ENCODE measurements around the gene DIAPH1. TPM values are rescaled to one million over a fixed set of nuclear protein-coding genes. Genes with fewer than 3 reads are reported as not detected.

DIAPH1 gene
- total RNA-seq, 1 donor from 2014 or later = 273 TPM

DNA sequence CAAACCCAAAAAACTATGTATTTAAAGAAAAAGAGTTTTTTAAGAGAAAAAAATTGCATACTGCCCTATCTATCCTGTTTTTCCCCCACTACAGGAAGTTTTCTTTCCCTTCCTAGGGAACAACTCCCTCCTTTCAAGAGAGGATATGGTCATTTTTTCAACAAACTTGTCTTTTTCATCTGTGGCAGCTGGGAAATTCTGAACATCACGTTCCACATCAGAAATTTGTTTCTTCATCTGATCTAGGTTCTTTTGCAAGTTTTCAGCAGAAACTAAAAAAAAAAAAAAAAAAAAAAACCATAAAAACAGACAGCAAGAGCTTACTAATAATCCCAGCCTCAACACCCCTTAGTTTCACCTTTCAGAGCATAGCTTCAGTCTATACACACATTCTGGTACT is 91.4 kb downstream of the DIAPH1 start:
- intact Hi-C loops (cut with micrococcal nuclease) = no loop called here

DNA sequence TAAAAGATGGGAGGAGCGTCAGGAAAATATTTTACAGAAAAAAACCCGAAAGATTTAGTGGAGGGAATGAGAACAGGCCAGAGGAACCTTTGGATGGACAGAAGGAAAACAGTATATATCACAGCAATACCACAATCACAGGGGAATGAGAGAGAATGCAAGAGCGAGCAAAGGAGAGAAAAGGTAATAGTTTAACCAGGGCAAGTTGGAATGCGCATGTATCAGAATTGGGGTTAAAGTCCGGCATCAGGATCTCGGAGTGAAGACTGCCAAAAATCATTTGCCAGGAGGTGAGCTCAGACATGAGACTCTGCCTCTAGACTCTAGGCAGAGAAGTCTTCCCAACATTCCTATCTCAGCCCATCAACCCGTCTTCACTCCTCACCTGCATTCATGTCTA is 93.1 kb downstream of the DIAPH1 start:
- intact Hi-C loops (cut with micrococcal nuclease) = loop anchor here (1.0 to 2.0 kb wide), 3 partner anchors 33 to 113 kb away; partner anchors contain the start of gene PCDHGA10

DNA sequence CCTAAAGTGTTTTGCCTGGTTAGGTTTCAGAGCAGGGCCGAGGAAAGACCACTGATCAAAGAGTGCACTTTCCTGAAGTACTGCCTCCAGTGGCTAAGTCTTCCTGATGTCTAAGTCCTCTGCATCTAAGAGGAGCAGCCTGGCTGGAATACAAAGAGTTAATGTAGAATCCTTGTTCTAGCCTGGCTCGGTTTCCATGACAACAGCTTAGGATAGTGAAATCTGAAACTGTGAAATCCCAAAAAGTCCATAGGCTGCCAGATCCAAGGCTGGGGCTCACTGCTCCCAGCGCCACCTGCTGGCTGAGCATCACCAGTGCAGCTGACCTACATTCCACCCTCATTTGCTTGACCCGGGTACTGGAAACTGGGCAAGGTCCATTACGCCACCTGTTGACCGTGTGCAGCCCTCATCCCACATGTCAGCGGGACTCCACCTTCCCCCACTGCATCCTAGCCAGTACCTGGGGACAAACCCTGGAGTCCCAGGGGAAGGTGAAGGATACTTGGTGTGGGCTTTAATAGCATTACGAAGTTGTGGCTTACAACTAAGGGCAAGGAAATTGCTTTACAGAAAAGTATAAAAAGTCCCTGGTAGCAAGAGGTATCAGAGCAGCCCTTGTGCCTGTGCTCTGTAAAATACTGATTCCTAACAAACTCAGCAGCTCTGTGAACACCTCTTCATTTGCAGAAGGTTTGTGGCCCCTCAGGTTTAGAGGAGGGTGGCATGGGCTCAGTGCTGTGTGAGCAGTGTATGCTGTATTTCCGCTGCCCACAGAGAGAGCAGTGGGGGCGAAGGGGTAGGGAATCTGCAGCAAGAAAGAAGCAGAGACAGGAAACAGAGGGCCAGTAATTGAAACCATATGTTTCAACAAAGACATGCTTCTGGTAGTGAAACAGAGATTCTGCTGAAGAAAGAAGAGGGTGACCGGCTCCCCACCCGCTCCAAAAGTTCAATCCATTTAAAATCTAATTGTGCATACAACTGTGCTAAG is 93.9 kb downstream of the DIAPH1 start:
- intact Hi-C loops (cut with micrococcal nuclease) = loop anchor here (1.0 to 2.0 kb wide), 9 partner anchors 13 to 280 kb away; partner anchors contain the start of genes PCDHB15, PCDHGA10, PCDHGB2 and PCDHGB7

DNA sequence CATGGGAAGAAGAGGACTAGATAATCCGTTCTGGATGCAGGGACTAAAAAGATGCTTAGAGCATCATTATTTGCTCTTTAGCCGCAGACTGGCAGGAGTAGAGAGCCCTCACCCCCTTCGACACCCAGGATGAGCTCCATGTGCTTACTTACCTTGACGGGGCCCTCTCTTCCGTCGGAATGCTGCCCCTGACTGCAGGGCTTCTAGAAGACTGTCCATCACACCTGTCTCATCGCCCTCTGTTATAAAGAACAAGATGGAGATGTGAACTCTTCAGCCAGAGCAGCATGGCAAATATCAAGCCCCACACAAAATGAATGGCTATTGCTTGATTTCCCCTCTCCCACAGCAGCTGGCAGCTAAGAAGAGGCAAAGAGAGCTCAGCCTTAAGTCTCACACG is 94.8 kb downstream of the DIAPH1 start:
- intact Hi-C loops (cut with micrococcal nuclease) = loop anchor here (1.0 to 2.0 kb wide), 7 partner anchors 12 to 279 kb away; partner anchors contain the start of genes PCDHB15, PCDHGA10, PCDHGB2 and PCDHGB7

- intact Hi-C loops (cut with micrococcal nuclease) = no loop called here
These were observed 96.5 kb downstream of the DIAPH1 start for GRCh38 chr5:141522301-141522700.

DNA sequence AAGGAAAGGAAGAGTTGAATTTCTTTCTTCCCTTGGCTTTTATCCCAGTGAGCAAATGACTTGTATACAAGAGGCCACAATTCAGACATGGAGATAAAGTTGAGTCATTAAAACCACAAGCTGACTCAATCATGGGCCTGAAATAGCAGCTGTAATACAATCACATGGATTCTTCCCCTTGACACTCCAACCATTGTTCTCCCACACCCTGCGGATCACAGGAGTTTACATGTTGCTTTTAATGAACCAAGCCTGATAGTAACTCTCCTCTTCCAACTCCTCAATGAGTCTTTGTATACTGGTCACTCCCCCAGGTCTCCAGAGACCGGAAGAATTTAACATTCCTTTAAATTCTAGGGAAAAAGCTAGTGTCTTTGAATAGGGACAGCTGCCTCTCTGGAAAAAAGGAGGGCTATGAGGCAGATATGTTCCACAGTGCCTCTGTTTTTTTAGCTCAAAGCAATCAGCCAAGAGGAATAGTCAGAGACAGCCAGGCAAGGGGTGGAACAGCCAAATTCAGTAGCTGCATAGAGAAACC is 97.5 kb downstream of the DIAPH1 start:
- intact Hi-C loops (cut with micrococcal nuclease) = no loop called here

GRCh38 chr5:141519605-141520565 is 98.9 kb downstream of the DIAPH1 start:
- intact Hi-C loops (cut with micrococcal nuclease) = no loop called here

DNA sequence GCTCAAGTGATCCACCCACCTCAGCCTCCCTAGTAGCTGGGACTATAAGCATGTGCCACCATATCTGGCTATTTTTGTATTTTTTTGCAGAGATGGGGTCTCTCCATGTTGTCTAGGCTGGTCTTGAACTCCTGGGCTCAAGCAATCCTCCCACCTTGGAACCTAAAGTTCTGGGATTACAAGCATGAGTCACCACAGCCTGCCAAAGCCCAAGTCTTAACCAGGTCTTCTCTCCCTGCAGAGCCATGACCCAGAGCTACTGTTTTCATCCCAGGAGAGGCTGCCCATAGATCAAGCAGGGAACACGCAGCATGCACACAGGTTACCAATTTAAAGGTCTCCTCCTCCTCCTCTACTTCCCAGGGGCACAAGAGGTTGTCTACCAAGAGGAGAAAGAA is 100.2 kb downstream of the DIAPH1 start:
- intact Hi-C loops (cut with micrococcal nuclease) = no loop called here

- intact Hi-C loops (cut with micrococcal nuclease) = no loop called here
These were observed 100.8 kb downstream of the DIAPH1 start for GRCh38 chr5:141517880-141518617.

DNA sequence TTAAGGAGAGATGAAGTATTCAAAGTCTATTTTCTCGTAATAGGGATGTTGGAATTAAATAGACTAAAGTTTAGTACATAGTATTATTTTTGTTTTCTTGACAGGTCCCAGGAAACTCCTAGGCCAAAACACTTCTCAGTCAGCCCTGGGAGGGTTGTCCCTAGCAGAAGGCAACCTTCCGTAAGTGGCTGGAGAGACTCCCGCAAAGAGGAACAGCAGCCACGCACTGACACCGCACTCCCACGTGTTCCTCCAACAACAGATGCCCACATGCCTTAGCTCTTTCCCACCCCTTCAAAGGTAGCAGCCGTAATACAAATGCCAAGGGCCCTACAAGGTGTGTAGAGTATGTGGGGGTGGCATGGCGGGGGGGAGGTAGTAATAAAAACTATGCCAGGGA is 101.5 kb downstream of the DIAPH1 start:
- intact Hi-C loops (cut with micrococcal nuclease) = no loop called here

DNA sequence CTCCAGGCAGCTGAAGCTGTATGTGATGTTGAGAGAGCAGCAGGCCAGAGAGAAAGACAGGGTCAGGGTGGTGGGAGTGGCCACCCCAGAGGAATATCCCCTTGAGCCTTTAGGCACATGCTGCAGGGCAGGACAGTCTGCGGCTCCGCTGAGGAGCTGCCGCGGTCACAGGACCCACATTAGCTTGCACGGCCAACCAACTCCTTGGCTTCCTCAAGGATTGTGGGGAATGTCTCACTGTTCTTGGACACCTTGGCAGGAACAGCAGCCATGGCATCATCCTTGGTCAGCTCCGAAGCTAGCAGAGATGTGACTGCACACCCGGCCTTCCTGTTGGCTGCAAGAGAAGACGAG is 102.2 kb downstream of the DIAPH1 start:
- intact Hi-C loops (cut with micrococcal nuclease) = no loop called here

GRCh38 chr5:141515946-141516671 is 102.7 kb downstream of the DIAPH1 start:
- intact Hi-C loops (cut with micrococcal nuclease) = no loop called here

DNA sequence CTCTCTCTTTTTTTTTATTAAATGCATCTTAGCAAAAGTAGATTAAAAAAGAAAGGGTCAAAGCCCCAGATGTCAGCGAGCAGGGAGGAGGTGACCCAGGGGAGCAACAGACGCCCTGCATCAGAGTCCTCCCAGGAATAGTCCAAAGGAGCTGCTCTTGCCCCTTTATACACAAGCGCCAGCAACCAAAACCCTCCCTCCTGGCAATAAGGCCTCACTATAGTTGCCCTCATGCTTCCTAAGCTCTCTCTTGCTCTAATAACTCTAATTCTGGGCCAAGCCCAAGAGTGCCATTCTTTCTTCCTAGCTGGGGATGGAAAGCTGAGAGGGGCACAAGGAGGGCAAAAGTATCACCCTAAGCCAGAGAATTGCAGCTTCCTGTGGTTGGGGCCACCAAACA is 103.7 kb downstream of the DIAPH1 start:
- intact Hi-C loops (cut with micrococcal nuclease) = no loop called here

GRCh38 chr5:141514330-141515133 is 104.3 kb downstream of the DIAPH1 start:
- intact Hi-C loops (cut with micrococcal nuclease) = loop anchor here (1.0 to 5.0 kb wide), 3 partner anchors 44 to 172 kb away; partner anchors contain the start of genes DIAPH1 and PCDHGA3

GRCh38 chr5:141513627-141514329 is 105.0 kb downstream of the DIAPH1 start:
- intact Hi-C loops (cut with micrococcal nuclease) = loop anchor here (1.0 to 5.0 kb wide), 3 partner anchors 45 to 171 kb away; partner anchors contain the start of genes DIAPH1 and PCDHGA3

GRCh38 chr5:141512911-141513626 is 105.7 kb downstream of the DIAPH1 start:
- intact Hi-C loops (cut with micrococcal nuclease) = loop anchor here (1.0 to 5.0 kb wide), 9 partner anchors 11 to 949 kb away; partner anchors contain the start of genes APBB3, DIAPH1, PCDHGA10 and PCDHGA3

- intact Hi-C loops (cut with micrococcal nuclease) = loop anchor here (1.0 to 5.0 kb wide), 9 partner anchors 12 to 948 kb away; partner anchors contain the start of genes APBB3, DIAPH1, PCDHGA10 and PCDHGA3
These were observed 106.3 kb downstream of the DIAPH1 start for GRCh38 chr5:141512390-141512910.

All from T-helper 1 cell treated with Interleukin-12 subunit alpha and Interleukin-12 subunit beta and Interleukin-4 antibody, amounts not matched to agents 30 ng/mL and 1 ng/mL, for 36 hours (primary cell).